Adrenal gland (tissue), 12 donors: Measurements from ENCODE around the gene BEX5. TPM values are rescaled to one million over a fixed set of nuclear protein-coding genes. Genes with fewer than 3 reads are reported as not detected.
"Not testable (repeated sequence)": the region's sequence is repeated elsewhere in the genome, so short reads cannot be mapped to it uniquely, and the experiment has no call there.

Source experiments
- DNase-seq, 7 donors: peaks; one replicate each; pipeline ENCODE4 v3.0.0-alpha.2; 2019 to 2020
- H3K27ac ChIP-seq, 5 donors: fragments of 200-600 bp; sonication (generic) in 4 of 5; 1 replicate in 3 of 5; 2 replicates in 2 of 5; pipeline versions ENCODE4 v1.5.1 to v1.8.0; 2016 to 2020; ENCODE audit warnings: mild to moderate bottlenecking in 1 of 5
- H3K27me3 ChIP-seq: fragments of 200-600 bp; 2 replicates; pipeline ENCODE4 v1.8.0; 2021
- H3K36me3 ChIP-seq, 2 donors: fragments of 200-600 bp; replicated peaks in 1 of 2; 1 replicate in 1 of 2; 2 replicates in 1 of 2; pipeline versions ENCODE4 v1.5.1 to v1.8.0; 2018 to 2022
- H3K4me1 ChIP-seq, 2 donors: fragments of 200-600 bp; replicated peaks in 1 of 2; 1 replicate in 1 of 2; 2 replicates in 1 of 2; pipeline versions ENCODE4 v1.5.1 to v1.8.0; 2018 to 2021
- H3K4me3 ChIP-seq, 4 donors: fragments of 200-600 bp; sonication (generic) in 3 of 4; one replicate each; pipeline ENCODE4 v1.5.1; 2016 to 2018
- H3K9me3 ChIP-seq, 3 donors: fragments of 200-600 bp; sonication (generic) in 1 of 3; replicated peaks in 1 of 3; 1 replicate in 2 of 3; 2 replicates in 1 of 3; pipeline versions ENCODE4 v1.5.1 to v1.8.0; 2016 to 2021
- POLR2A ChIP-seq, 2 donors: fragments of 450-650 bp; IDR thresholded peaks; one replicate each; pipeline ENCODE4 v1.6.1; 2017; ENCODE audit warnings: antibody characterized with exemption in 2 of 2, mild to moderate bottlenecking in 2 of 2, moderate library complexity in 1 of 2
- WGBS, 4 donors: extraction: QIAGEN DNeasy Blood & Tissue Kit in 2 of 4; methylation state at CpG; one replicate each; pipeline versions ENCODE4 v1.1.5 to v1.1.7; 2013 to 2017; 5-methylcytosine and 5-hydroxymethylcytosine counted together
- intact Hi-C, 2 donors: fragments of 100-400 bp; cut with DNase I; formaldehyde crosslinking; loops; one replicate each; pipeline versions ENCODE4 v1.14.1 to v1.15.0; 2022 to 2023
- polyA plus RNA-seq, 3 donors: library from polyadenylated mRNA; stranded (reverse); fragments of 200-250 nt in 2 of 3; fragments of 350-450 nt in 1 of 3; fragmentation: Illumina TruSeq in 1 of 3; extraction: RNeasy Lipid Tissue Mini Kit (QIAGEN cat#74804) in 1 of 3; gene quantifications; one replicate each; pipeline ENCODE4 v1.2.3, GENCODE V29; 2013 to 2014
- total RNA-seq, 9 donors: library from RNA; depleted of rRNA in 4 of 9; stranded (reverse); fragments of >200 nt in 4 of 9; fragments of 120-200 nt in 1 of 9; fragmentation: NEBNext Ultra II Directional in 1 of 9; extraction: Animal tissue kit (Norgen Biotek cat#: 25700) in 1 of 9; gene quantifications; one replicate each; pipeline versions ENCODE4 v1.1.0 to v1.2.4, GENCODE V29; 2013 to 2023
- TF ChIP-seq, protein P1 (sequence below), 6 experiments: fragments of 450-650 bp in 4 of 6; fragments of 200-600 bp in 2 of 6; sonication (generic) in 1 of 6; IDR thresholded peaks; 1 replicate in 5 of 6; 2 replicates in 1 of 6; pipeline versions ENCODE4 v1.5.1 to v1.8.0; 2016 to 2021; ENCODE audit warnings: antibody characterized with exemption in 6 of 6, mild to moderate bottlenecking in 2 of 6, moderate library complexity in 1 of 6
- donor health status: healthy with polysubstance abuse.
- donor health status: Bipolar disorder and iron deficiency.
- donor health status: DM: yes; HTN: yes; CAD: no.
- donor health status: DM: no; HTN: no; CAD: no.
- donor health status: DM: no; HTN: no; CAD: no.
- donor health status: DM: yes; HTN: yes; CAD: no.

Gene BEX5
- total and polyA plus RNA-seq, 12 donors: 0.69 to 16.4 (median 4.2) TPM

DNA sequence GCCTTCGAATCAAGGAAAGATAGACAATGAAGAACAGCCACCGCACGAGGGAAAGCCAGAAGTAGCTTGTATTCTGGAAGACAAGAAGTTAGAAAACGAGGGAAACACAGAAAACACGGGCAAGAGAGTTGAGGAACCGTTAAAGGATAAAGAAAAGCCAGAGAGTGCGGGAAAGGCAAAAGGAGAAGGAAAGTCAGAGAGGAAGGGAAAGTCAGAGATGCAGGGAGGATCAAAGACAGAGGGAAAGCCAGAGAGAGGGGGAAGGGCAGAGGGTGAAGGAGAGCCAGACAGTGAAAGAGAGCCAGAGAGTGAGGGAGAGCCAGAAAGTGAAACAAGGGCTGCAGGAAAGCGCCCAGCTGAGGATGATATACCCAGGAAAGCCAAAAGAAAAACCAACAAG, 28.9 kb downstream of the BEX5 start:
- peaks cover 29% of the 10 kb centered on the region for H3K27me3 ChIP-seq

DNA sequence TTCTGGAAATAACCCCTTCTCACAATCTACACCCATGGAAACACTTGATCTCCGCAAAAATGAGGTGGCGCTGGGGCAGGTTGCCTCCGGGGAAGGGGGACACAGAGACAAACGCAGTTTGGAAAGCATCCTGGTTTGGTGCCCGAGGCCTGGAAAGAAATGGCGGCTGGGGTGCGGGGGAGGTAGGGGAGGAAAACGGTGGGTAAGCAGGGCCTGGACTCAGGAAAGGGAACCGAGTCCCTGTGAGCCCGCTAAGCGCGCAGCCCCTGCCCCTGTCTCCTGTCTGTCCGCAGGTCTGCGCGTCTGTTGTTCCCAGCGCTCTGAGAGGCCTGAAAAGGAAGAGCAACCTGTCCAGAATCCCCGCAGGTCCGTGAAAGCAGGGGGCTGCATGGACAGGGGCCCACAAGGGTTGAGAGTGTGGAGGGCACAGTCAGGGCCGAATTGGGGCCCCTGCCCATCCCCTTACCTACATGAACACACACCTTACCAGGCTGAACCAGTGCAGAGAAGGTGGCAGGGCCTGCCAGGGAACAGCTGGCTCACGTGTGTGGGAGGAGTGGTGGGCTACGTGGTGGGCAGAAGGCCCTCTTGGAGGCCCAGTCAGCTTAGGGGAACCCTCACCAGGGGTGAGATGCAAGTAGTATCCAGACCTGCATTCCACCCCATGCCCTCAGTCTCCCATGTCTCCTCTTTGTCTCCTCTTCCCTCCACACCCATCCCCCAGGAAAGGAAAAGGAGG, 29.5 kb downstream of the BEX5 start:
- H3K4me3 ChIP-seq, intact Hi-C loops, DNase-seq, H3K4me1 ChIP-seq, H3K36me3 ChIP-seq, H3K9me3 ChIP-seq: not testable (repeated sequence)
- H3K27me3 ChIP-seq: peaks cover 23% of the 10 kb centered on the region
- WGBS, 4 donors: 15 to 50% (median 42%) methylated on average over 4 to 21 of the region's 21 CpGs
- peak overlapping the region in 1 of 5 donors; percentile 52 for H3K27ac ChIP-seq

More for the DNA sequence above, 28.9 kb downstream of the BEX5 start:
- WGBS, 4 donors: 51 to 65% (median 54%) methylated on average over 8 of the region's 8 CpGs
- Histone ChIP-seq H3K27ac (no peak overlapping the region), H3K9me3 (no peaks in the 10 kb centered on the region), H3K4me3 (no peak overlapping the region), H3K36me3 (no peaks in the 10 kb centered on the region), H3K4me1 (no peaks in the 10 kb centered on the region)
- TF ChIP-seq, protein P1, sequence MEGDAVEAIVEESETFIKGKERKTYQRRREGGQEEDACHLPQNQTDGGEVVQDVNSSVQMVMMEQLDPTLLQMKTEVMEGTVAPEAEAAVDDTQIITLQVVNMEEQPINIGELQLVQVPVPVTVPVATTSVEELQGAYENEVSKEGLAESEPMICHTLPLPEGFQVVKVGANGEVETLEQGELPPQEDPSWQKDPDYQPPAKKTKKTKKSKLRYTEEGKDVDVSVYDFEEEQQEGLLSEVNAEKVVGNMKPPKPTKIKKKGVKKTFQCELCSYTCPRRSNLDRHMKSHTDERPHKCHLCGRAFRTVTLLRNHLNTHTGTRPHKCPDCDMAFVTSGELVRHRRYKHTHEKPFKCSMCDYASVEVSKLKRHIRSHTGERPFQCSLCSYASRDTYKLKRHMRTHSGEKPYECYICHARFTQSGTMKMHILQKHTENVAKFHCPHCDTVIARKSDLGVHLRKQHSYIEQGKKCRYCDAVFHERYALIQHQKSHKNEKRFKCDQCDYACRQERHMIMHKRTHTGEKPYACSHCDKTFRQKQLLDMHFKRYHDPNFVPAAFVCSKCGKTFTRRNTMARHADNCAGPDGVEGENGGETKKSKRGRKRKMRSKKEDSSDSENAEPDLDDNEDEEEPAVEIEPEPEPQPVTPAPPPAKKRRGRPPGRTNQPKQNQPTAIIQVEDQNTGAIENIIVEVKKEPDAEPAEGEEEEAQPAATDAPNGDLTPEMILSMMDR (IDR thresholded peaks at IDR 0.05): no peak
- no peak for TF ChIP-seq POLR2A (IDR thresholded peaks at IDR 0.05)
- DNase-seq: no peak
- intact Hi-C loops: no loop called here

DNA sequence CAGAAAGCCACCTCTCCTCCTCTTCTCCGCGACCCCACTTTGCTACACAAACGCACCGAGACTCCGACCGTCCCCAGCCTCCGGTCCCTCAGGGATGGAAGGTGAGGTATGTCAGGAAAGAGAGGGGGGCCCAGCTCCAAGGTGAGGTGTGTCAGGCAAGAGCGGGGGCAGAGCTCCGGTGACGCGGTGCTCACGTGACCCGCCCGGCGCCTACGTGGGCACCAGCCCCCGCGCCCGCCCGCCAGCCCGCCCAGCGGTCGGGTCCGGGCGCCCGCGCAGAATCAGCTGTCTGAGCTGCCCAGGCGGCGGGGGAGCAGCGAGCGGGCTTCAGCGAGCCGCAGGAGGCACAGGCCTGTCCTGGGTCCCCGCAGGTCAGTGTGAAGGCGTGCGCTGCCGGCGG, 30.3 kb downstream of the BEX5 start, which contains the start of gene TCEAL2:
TCEAL2 (plus strand) TSS at position 244 of the 400 bp plus-strand sequence. CDS start 1,152 bp downstream, outside the sequence.
- DNase-seq: peak in 3 of 7 donors; percentile 1 to 68 (median 21)
- Histone ChIP-seq H3K27me3 (peaks cover 18% of the 10 kb centered on the region), H3K27ac (peak within 1 kb of the TSS in 1 of 5 donors; percentile 52)
- H3K4me1 ChIP-seq, intact Hi-C loops, H3K36me3 ChIP-seq, H3K9me3 ChIP-seq, H3K4me3 ChIP-seq: not testable (repeated sequence)
- 0 to 39% (median 17%) methylated on average over 3 to 31 of the region's 38 CpGs for WGBS, 4 donors

DNA sequence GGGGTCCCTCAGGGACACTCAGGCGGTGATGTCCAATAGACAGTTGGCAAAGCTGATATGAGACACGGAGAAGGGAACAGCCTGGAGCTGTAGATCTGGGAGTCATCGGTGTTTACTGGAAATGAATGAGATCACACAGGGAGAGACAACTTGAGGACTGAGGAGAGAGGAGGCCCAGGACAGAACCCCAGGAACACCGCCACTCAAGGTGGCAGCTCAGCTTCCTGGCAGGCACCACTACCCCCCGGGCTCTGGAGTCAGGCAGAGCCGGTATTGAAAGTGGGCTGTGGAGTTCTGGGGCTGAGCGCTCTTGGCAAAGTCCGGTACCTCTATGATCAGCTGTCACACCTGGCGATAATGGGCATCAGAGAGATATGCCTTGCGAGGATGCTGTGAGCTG, 30.8 kb downstream of the BEX5 start:
- H3K27ac ChIP-seq, intact Hi-C loops, H3K36me3 ChIP-seq, H3K9me3 ChIP-seq, DNase-seq, H3K4me1 ChIP-seq, H3K4me3 ChIP-seq: not testable (repeated sequence)
- 7 to 31% (median 18%) methylated on average over 4 to 9 of the region's 10 CpGs for WGBS, 4 donors
- H3K27me3 ChIP-seq: peaks cover 13% of the 10 kb centered on the region

DNA sequence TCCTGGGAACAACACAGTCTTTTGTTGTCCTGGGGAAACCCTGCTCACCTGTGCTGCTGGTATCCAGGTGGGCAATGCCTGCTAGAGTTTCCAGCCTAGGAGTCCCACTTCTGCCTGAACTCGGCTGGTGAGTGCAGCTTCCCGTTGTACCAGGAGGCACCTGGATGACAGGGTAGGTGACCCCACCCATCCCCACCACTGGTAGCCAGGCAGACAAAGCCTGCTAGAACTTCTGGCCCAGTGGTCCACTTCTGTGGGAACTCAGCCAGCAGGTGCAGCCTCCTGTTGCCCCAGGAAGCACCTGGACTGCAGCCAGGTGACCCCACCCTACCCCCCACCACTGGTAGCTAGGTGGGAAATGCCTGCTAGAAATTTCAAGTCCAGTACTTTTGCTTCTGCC, 40.0 kb downstream of the BEX5 start:
- H3K4me1 ChIP-seq: no peaks in the 10 kb centered on the region
- H3K27ac ChIP-seq: no peak overlapping the region
- H3K36me3 ChIP-seq: no peaks in the 10 kb centered on the region
- TF ChIP-seq, protein P1 (IDR thresholded peaks at IDR 0.05): no peak
- no peak for TF ChIP-seq POLR2A (IDR thresholded peaks at IDR 0.05)
- H3K9me3 ChIP-seq: no peaks in the 10 kb centered on the region
- WGBS, 4 donors: 65 to 66% methylated on average over 2 of the region's 2 CpGs; no CpG with 5 or more reads in 2 of the 4 donors
- no peak for DNase-seq
- intact Hi-C loops: no loop called here
- peaks cover 22% of the 10 kb centered on the region for H3K27me3 ChIP-seq
- no peak overlapping the region for H3K4me3 ChIP-seq

- WGBS, 4 donors: 50 to 71% (median 65%) methylated on average over 3 to 4 of the region's 4 CpGs
- no peak for DNase-seq
- peaks cover 22% of the 10 kb centered on the region for H3K27me3 ChIP-seq
- no peak overlapping the region for H3K27ac ChIP-seq
- no peaks in the 10 kb centered on the region for H3K36me3 ChIP-seq
- H3K9me3 ChIP-seq: no peaks in the 10 kb centered on the region
- no peak overlapping the region for H3K4me3 ChIP-seq
- no peaks in the 10 kb centered on the region for H3K4me1 ChIP-seq
- intact Hi-C loops: no loop called here
- TF ChIP-seq POLR2A (IDR thresholded peaks at IDR 0.05): no peak
- TF ChIP-seq, protein P1 (IDR thresholded peaks at IDR 0.05): no peak
Measured at GRCh38 chrX:102113367-102113766, 42.4 kb downstream of the BEX5 start.
